ENCODE data around the gene CTCF.
"Not testable (repeated sequence)": the region's sequence is repeated elsewhere in the genome, so short reads cannot be mapped to it uniquely, and the experiment has no call there.

Gene CTCF, protein sequence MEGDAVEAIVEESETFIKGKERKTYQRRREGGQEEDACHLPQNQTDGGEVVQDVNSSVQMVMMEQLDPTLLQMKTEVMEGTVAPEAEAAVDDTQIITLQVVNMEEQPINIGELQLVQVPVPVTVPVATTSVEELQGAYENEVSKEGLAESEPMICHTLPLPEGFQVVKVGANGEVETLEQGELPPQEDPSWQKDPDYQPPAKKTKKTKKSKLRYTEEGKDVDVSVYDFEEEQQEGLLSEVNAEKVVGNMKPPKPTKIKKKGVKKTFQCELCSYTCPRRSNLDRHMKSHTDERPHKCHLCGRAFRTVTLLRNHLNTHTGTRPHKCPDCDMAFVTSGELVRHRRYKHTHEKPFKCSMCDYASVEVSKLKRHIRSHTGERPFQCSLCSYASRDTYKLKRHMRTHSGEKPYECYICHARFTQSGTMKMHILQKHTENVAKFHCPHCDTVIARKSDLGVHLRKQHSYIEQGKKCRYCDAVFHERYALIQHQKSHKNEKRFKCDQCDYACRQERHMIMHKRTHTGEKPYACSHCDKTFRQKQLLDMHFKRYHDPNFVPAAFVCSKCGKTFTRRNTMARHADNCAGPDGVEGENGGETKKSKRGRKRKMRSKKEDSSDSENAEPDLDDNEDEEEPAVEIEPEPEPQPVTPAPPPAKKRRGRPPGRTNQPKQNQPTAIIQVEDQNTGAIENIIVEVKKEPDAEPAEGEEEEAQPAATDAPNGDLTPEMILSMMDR

GRCh38 chr16:67562526-67562917 is at the start of gene CTCF:
CTCF (plus strand) TSS chr16:67562526; CDS start chr16:67610833, 48,307 bp downstream.
- ATAC-seq = peak; percentile 51 to 60

DNA sequence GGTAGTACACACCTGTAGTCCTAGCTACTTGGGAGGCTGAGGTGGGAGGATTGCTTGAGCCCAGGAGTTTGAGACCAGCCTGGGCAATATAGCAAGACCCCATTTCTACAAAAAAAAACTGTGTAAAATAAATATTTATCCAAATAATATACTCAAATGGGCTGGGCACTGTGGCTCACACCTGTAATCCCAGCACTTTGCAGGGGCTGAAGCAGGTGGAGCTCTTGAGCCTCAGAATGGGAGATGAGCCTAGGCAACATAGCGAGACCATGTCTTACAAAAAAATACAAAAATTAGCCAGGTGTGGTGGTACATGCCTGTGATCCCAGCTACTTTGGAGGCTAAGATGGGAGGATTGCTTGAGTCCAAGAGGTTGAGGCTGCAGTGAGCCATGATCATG is 48.4 kb upstream of the CTCF start:
- not testable (repeated sequence) for ATAC-seq

DNA sequence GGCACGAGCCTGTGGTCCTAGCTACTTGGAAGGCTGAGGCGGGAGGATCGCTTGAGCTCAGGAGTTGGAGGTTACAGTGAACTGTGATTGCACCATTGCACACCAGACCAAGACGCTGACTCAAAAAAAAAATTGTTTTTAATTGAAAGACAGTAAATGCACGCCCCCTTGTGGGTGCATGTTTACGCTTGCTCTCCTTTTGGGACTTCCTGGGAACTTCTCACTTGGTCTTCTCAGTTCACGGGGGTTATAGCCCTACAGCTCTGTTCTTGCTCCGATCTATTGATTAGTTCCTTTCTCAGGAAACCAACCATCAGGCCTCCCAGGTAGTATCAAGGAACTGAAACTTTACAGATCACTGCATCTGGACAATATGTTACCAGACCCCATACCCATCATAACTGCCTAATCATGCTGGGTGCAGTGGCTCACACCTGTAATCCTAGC is 47.9 kb upstream of the CTCF start:
- ATAC-seq = peak; percentile 76 to 77

- no peak for ATAC-seq
Measured at GRCh38 chr16:67516296-67517154, 45.8 kb upstream of the CTCF start.

DNA sequence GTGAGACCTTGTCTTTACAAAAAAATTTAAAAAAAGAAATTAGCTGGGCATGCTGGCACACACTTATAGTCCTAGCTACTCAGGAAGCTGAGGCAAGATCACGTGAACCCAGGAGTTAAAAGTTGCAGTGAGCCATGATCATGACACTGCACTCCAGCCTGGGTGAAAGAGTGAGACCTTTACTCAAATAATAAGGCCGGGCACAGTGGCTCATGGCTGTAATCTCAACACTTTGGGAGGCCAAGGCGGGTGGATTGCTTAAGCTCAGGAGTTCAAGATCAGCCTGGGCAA is 45.2 kb upstream of the CTCF start:
- no peak for ATAC-seq

DNA sequence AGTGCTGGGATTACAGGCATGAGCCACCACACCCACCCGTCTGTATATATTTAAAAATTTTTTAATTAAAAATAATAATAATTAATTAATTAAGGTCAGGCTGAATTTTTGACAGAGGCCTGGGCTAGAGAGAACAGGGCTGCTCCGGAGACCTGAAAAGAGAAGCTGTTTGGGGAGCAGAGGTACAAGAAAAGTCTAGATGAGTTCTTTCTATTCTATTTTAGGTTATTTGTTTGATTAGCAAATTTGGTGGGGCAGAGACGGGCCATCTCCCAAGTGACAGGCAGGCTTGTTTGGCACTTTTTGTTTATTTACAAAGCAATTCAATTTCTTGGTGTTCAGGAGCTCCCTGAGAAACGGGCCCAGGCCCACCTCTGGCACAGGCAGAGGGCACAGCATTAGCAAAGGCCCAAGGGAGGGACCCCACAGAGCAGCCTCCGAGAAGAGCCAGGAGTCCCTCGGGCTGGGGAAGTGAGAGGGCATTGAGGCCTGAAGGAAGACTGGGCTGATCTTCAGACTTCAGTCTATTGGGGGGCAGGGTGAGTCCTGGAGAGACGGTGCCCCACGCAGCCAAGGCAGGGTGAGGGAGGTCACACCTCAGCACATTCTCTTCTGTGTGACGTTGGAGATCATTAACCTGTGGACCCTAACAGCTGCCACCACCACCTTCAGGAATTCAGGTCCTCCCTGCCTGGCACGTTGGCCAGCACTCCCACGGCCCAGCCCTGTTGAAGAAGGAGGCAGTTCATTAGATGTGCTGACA is 44.5 kb upstream of the CTCF start:
- ATAC-seq = no peak

- no peak for ATAC-seq
Measured at GRCh38 chr16:67518676-67519075, 43.6 kb upstream of the CTCF start.

GRCh38 chr16:67519242-67519641 is 43.1 kb upstream of the CTCF start:
- no peak for ATAC-seq

GRCh38 chr16:67521095-67521804 is 41.1 kb upstream of the CTCF start:
- ATAC-seq = peak; percentile 87 to 92

DNA sequence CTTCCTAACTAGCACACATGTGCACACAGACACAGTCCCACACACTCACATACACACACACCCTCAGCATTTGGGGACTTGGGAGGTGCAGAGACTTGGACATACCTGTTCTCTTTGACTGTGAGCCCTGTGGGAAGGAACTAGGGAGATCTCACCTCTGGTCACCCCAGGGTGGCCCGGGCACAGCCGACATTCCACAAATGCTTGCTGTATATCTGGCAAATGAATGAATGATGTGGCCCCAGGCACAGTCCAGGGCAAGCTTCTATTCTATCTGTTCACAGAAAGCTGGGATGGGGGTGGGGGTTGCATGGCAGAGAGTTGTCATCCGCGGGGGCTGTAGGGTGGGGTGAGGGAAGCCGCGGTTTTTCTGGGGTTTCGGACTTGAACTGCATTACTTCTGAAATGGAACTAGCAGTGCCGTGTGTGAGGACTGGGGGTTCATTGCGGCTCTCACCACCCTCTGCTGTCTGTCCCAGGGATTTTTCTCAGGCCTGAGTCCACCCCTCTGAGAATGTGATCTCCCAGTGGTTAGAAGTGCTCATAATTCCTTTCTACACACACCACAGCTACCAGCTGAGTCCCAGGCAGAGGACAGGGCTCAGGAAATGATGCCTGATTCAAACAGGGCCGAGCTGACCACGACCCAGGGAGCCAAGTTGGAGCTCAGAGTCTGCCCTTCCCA is 37.0 kb upstream of the CTCF start:
- ATAC-seq = no peak

DNA sequence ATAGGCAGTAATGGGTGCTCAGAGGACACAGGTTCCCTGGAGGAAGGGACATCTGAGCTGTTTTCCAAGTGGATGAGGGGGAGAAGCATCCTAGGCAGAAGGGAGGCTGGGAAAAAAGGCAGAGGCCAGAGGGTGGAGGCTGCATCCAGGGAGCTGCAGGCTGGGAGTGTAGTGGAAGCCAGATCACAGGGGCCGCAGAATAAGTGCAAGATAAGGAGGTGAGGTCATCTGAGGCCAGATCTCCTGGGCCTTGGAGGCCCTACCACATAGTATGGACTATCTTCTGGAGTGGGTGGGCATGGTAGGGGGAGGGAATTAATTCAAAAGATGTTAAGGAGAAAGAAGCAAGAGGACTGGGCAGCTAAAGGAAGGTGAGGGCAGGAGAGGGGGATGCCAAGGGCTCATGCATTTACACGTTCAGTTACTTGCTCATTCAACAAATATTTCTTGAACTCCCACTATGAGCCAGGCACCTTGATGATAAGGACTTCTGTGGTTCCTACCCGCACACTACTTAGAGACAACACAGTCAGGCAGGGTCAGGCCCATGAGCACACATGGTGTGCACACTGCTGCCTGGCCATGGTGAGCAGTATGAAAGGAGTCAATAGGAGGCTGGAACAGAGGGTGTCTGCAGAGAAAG is 36.1 kb upstream of the CTCF start:
- no peak for ATAC-seq

- ATAC-seq = peak; percentile 60 to 68
Measured at GRCh38 chr16:67528222-67528869, 34.0 kb upstream of the CTCF start, which contains the start of gene RIPOR1. RIPOR1 (plus strand) TSS chr16:67528829; CDS start chr16:67538447, 9,618 bp downstream.

DNA sequence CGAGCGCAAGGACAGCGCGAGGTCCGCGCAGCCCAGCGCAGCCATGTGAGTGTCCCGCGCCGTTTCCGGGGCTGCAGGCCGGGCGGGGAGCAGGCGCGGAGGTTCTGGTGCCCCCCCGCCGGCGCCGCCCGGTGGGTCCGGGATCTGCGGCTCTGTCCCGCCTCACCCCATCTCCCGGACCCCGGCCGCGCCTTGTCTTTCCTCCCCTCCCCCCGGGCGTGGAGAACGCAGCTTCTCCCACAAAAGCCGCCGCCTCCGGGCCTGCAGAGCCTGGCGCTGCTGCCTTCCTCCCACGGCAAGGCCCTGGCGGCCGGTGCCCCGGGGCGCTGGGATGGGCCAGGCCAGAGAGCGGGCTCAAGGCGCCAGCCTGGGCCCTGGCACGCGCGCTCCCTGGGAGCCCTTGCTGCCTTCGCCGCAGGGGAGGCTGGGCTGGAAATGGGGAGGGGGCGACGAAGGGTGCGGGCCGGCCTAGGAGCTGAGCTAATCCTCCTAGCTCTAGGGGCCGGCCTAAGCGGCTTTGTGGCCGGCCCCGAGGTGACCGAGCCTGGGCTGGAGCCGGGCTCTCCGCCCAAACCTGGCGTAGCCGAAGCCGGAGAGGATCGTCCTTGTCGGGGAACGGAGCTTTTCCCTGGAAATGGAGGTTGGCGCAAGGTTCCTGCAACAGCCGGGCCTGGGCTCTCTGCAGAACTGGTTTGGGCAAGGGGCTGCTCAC is 33.3 kb upstream of the CTCF start:
- peak; percentile 39 to 42 for ATAC-seq

DNA sequence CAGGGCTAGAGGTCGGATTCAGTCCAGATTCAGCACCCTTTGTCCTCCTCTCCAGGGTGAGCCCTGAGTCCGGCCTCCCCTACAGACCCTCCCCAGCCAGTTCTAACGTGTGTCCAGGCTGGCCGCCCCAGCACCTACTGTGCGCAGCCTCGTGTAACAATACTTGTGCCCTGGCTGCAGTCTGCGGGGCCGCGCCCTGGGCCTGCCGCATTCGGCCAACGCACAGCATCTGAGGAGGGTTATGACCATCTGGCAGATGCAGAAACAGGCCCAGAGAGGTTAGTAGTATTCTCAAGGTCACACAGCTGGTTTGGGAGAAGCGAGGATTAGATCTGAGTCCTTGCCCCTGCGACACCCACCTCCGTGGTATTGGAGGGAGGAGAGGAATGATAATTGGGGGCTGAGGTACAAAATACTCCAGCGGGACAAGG is 32.7 kb upstream of the CTCF start:
- ATAC-seq = peak in 1 of 2 donors; percentile 8

DNA sequence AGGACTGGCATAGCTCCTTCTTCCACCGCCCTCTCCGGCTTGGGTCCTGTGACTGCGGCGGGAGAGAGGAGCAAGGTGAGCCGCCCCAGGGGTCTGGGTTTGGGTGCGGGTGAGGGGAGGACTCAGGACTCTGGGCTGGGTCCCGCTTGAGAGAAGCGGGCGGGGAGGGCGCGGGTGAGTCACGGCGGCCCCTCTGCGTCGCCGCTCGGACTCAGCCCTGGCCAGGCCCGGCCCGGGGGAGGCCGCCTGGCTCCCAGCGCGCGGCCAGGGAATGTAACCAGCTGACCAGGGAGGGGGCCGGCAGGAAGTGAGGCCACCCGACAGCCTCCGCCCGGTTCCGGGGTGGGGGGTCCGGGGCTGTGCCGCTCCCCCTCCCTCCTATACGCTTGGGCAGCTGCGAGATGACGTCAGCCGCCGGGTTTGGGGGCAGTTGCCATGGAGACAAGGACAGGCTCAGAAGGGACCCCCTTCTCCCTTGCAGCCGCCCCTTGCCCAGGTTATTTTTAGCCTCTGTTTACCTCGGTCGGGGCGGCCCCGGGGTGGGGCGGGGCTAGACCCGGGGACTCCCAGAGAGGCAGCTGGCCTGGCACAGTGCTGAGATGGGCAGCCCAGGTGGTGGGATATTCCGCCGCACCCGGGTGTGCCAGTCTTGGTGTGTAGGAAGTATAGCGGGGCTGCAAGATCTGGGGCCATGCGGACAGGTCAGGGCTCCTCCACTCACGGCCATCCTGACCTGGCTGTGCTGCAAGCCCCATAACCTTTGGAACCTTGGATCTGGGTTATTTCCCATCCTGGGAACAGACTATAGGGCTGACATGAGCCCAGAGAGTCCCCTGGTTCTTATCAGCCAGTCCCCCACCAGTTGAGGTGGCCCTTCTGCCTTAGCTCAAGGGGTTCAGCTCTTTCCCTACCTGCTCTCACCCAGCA is 32.0 kb upstream of the CTCF start:
- ATAC-seq = peak; percentile 28 to 43

- ATAC-seq = no peak
Measured at GRCh38 chr16:67531247-67531646, 31.1 kb upstream of the CTCF start.

- no peak for ATAC-seq
Measured at GRCh38 chr16:67533024-67533560, 29.2 kb upstream of the CTCF start.

GRCh38 chr16:67533987-67534386 is 28.3 kb upstream of the CTCF start:
- ATAC-seq = not testable (repeated sequence)

All from activated CD4-positive, CD25-positive, alpha-beta regulatory T cell treated with anti-CD3 and anti-CD28 coated beads, Interleukin-2, amount 50 U/mL, for 24 hours (primary cell).